NCI-H187 (cell line): ENCODE results near the gene TMEM186.
"Not testable (repeated sequence)": the region's sequence is repeated elsewhere in the genome, so short reads cannot be mapped to it uniquely, and the experiment has no call there.

Source experiments
- DNase-seq, 2 experiments: peaks; one replicate each; lab custom pipeline; 2025; lab: John Stamatoyannopoulos, UW

Gene TMEM186

GRCh38 chr16:8812162-8812843 lies 14.9 kb upstream of the TMEM186 start:
- DNase-seq, result no peak

DNA sequence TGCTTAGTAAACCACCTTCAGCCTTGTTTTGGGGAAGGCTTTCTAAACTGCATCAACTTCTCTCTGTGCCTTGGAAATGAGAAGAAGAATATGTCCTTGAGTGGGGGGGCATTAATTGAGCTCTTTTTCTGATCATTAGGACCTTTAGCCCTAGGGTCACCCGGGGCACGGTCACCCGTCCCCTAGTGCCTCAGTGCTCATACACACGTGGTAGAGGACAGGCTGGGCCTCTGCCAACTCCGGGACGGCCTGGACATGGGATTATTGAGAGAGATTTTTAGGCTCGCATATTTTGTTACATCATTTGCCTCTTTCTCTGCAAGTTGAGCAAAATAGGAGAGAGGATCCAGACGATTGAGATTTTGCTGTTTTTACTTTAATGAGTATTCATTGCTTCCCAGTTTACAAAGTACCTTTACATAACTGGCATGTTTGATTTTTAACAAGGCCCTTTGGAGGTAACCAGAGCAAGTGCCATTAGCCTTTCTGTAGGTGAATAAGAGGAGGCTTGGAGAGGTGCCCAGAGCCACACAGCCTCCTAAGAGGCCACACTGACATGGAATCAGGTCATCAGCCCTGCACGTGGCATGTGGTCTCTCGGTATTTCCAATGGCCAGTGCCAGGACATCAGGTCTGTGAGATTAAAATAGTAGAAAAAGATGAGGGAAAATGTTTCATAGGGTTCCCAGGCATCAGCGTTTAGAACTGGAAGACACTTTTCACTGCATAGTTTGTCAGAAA lies 11.3 kb upstream of the TMEM186 start:
- no peak for DNase-seq

GRCh38 chr16:8808009-8808408 lies 10.6 kb upstream of the TMEM186 start:
- no peak for DNase-seq

- DNase-seq, result no peak
Measured at GRCh38 chr16:8807189-8807588, 9.8 kb upstream of the TMEM186 start.

DNA sequence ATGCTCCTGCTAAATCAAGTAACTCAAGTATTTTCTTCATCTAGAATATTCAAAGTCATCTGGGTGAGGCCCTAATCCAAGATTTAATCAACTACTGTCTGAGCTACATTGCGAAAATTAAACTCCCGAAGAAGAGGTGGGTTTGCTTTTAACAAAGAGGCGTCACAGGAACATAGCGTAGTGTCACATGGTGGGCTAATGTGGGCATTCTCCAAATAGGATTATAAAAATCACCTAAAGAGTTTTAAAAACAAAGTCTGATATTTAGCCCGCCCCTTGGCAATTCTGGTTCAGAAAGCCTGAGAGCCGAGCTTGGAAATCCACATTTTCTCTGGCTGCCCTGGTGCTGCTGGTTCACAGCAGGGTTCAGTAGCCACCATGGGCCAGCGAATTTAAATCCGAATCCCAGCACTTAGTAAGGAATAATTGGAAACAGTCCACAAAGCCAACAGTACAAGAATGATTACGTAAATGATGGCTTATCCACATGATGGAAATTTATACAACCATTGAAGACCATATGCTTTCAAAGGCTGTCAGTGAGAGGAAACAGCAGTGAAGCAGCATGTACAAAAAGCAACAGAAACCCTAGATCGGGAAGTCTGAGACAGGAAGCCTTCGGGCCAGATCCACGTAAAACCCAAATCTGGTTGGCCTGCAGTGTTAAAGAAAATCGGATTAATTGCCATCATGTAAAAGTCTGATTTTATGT lies 9.0 kb upstream of the TMEM186 start:
- no peak for DNase-seq

DNA sequence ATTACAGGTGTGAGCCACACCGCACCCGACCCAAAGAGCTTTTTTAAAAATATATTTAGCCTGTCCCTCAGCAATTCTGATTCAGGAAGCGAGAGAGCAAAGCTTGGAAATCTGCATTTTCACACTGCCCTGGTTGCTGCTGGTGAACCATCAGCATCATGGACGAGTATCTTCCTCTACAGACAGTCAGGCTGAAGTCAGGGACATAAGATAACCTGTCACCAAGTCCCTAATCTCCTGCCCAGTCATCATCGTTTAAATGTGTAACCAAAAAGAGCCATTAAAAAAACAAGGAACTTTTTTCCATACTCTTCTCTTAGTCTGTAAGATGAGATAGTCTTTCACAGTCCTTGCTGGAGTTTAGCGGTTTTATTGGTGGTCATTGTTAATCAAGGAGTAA lies 6.9 kb upstream of the TMEM186 start:
- no peak for DNase-seq

GRCh38 chr16:8803733-8804132 lies 6.3 kb upstream of the TMEM186 start:
- not testable (repeated sequence) for DNase-seq

GRCh38 chr16:8801701-8802100 lies 4.3 kb upstream of the TMEM186 start:
- no peak for DNase-seq

DNA sequence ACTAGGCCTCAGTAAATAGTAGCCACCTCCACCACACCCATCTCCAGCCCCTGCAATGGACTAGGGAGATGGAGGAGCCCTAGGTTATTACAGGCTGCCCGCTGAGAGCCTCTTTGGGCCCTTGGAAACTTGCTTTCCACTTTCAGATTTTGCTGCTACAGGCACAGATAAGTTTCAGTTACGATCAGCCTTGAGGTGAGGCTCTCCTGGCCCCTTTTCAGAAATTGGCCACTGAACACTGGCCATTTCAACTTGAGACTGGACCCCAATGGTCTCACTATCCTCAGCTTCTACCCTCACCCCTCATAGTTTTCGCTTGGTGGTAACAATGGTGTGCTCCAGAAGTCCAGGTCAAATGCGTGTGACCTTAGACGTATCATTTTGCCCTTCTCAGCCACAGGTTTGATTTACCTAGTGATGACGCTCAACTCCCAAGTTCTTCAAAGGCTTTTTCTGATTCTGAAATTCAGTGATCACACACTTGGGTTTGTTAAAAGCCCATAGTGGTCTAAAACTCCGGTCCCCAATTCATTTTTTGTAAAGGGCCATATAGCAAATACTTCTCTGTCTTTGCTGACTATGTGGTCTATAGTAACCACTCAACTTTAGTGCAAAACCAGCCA lies 1.2 kb upstream of the TMEM186 start:
- DNase-seq, result no peak

DNA sequence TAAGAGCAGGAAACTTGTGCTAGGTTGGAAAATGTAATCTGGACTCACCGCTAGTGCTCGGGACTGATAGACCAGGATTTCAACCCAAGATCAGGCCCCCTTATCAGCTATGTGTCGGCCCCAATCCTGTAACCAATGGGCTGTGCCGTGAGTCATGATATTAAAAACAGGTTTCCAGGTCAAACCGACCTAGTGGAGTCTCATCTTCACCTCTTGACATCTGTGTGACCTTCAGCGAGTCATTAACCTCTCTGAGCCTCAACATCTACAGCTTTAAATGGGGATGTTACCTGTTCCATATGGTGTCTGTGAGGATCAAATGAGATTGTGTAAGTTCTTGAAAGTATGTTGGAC lies 712 bp upstream of the TMEM186 start:
- DNase-seq, result no peak

DNA sequence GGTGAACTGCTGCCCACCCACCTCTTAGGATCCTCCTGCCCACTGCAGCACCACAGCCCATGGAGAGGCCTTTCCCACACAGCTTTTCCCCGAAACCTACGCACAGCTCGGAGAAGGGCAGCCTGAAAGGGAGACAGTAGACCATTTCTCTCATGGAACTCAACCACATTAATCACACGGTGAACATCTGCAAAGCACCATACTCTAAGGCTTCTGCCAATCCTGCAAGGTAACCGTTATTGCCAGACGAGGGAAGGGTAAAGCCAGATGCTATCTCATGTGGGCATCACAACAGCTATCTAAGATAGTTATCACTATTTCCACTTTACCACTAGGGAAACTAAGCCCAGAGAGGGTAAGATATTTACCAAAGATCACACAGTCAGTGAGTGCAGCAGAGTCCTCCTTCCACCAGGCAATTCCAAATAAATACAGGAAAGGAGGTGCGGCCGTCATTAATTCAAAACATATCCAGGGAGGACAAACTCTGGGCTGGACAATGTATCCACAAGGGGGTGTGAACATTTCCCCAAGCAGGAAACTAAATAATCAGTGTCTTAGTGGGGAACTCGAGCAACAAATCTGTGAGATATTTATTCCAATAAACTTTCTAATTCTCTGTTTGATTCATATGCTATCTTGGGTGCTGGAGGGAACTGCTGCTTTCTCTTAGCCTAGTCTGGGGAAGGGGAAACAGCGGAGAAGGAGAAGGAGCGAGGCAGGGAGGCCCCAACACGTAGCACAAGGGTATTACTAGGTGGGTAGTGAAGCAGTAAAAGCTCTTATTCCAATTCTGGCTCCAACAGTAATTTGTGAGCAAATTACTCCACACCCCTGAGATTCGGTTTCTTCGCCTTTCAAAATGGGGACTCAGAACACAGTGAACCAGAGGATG lies 723 bp downstream of the TMEM186 start:
- DNase-seq, result no peak

- DNase-seq, result no peak
Measured at GRCh38 chr16:8795818-8796217, 1.6 kb downstream of the TMEM186 start.

DNA sequence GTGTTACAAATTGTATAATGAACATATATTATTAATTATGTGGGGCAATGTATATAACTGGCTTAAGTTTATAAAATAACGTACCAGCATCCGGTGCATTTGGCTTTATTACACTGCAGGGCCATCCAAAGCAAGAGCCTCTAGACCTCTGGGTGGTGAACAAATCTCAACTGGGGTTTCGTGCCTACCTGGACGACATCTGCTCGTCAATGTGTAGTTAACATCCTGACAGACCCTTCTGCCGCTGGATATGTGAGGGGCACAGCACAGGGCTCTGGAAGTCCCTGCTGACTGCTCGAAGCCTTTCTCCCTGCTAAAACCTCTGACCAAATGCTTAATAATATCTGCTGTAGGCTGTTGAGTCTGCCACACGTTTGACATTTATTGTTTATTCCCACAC lies 2.3 kb downstream of the TMEM186 start:
- DNase-seq, result no peak

DNA sequence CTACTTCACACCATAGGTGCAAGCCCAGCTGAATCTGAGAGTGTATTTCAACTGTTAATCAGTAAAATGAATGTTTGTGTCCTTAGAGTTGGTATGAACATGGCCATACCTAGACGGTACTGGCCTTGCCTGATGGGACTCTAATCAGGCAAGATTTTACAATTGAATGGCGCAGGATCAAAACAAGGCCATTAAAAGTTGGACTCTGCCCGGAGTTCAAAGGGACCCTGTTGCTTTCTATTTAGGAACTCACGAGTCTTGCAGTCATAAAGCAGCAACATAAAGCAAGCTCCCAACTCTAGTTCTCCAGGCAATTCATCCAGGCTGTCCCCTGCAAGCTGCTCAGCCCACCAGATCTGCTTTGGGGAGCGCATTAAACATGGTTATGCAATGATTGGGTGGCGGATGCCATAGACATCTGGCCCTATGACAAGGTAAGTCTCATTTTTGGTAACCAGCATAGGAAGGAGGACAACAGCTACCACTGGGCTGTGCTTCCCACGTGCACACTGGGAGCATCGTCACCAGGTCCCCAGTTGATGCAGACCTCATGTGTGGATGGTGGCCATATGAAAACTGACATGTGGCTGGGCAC lies 8.8 kb downstream of the TMEM186 start:
- DNase-seq, result no peak

DNA sequence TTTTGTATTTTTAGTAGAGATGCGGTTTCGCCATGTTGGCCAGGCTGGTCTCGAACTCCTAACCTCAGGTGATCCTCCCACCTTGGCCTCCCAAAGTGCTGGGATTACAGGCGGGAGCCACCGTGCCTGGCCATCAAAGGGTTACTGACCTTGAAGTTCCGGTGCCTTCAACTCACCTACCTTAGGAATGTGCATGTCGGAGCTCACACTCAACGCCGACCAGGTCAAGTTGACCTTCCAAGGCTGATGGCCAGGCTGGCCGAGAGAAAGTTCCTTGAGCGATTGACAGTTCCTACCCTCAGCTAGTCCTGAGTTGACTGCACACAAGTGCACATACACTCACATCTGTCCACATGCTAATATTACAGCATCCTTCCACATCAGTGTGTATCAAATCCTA lies 11.1 kb downstream of the TMEM186 start:
- not testable (repeated sequence) for DNase-seq

DNA sequence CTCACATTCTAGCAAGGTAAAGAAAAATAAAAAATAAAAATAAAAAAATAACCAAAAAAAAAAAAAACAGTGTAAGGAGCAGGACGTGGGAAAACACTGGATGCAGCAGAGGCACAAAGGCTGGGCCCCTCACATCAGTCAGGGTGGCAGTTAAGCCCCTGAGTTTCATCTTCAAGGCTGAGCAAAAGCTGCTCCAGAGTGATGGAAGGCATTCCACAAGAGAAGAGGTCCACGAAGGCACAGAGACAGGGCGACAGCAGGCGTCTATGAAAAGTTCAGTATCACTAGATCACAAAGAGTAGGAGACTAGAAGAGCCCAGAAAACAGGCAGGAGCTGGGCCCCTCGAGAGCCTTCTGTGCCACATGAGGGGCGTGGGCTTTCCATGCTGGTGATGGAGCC lies 12.0 kb downstream of the TMEM186 start:
- no peak for DNase-seq

DNA sequence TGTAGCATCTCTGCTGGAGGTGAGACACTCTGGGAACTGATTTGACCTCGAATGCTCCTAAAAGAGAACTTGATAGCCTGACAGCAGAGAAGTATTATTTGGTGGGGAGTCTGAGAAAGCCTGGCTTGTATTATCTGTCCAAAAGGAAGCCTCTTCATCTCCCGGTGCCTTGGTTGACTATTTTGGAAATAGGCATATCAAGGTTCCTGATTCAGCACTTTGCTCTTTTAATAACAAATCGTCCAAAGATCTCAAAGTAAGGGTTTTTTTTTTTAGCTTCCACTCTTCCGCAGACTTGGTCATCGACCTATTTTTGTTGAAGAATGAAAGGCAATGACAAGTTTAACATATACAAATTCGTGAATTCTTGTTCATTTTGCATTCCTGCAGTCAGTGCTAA lies 14.8 kb downstream of the TMEM186 start:
- no peak for DNase-seq

DNA sequence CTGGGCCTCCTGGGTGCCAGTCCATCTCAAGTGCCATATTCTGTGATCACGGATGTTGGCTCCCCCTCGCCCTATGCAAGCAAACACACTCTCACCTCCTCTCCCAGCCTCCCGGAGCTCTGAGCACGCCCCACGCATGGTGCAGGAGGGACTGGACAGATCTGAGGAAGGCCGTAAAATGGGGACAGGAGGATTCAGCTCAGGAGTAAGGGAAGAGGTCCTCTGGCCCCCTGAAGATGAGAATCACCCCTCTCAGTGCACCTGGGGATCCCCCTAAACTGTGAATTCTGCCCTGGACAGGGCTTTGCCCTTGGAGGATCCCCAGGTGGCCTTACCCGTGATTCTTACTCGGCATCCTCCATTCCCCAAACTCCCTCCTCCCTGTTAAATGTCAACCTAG lies 15.6 kb downstream of the TMEM186 start:
- DNase-seq, result no peak

- DNase-seq, result no peak
Measured at GRCh38 chr16:8777217-8777616, 20.2 kb downstream of the TMEM186 start.

DNA sequence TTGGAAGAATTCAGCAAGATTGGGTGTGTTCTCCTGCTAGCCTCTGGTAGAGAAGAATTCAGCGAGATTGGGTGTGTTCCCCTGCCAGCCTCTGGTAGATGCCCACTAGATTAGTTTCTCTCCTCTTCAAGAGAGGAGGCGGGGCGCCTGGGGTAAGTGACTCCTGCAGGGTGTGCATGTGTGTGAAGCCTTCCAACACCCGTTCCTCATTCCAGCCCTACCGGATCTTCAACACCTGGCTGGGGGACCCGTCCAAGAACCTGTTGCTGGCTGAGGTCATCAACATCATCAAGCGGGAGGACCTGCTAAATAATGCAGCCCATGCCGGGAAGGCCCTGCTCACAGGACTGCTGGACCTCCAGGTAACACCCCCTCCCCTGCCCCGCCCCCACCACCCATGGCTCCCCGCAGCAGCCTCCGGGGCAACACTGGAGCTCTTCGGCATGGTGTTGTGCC lies 21.3 kb downstream of the TMEM186 start:
- no peak for DNase-seq

GRCh38 chr16:8775359-8775758 lies 22.1 kb downstream of the TMEM186 start:
- DNase-seq, result no peak
